Common myeloid progenitor, CD34-positive (primary cell): Measurements from ENCODE around the gene PAGR1.

Experiments
- CTCF ChIA-PET: fragments of 350-600 bp; sonication (Branson Sonifier 250); formaldehyde crosslinking; loops from one replicate; lab custom pipeline; 2021; ENCODE audit warnings: antibody characterized with exemption; lab: Charles Lee
- POLR2A ChIA-PET: fragments of 350-600 bp; sonication (Branson Sonifier 250); formaldehyde crosslinking; loops from one replicate; lab custom pipeline; 2021; ENCODE audit warnings: antibody characterized with exemption; lab: Charles Lee
- DNase-seq, 3 donors: peaks; one replicate each; pipeline versions ENCODE4 v3.0.0 to v3.0.0-alpha.2; 2013
- H3K27ac ChIP-seq, 2 experiments: 1 replicate in 1 of 2; 2 replicates in 1 of 2; pipeline ENCODE4 v1.7.0; 2013; ENCODE audit warnings: inconsistent platforms in 2 of 2, low read length in 2 of 2, mild to moderate bottlenecking in 2 of 2, low read depth in 1 of 2, moderate library complexity in 1 of 2; ENCODE audit not compliant: severe bottlenecking in 2 of 2, insufficient read depth in 1 of 2, poor library complexity in 1 of 2
- H3K27me3 ChIP-seq, 5 experiments: replicated peaks in 2 of 5; 1 replicate in 3 of 5; 2 replicates in 2 of 5; pipeline versions ENCODE4 v1.6.1 to v1.7.0; 2013; ENCODE audit warnings: low read length in 4 of 5, mild to moderate bottlenecking in 2 of 5, moderate library complexity in 2 of 5, inconsistent platforms in 1 of 5; ENCODE audit not compliant: insufficient read depth in 5 of 5, control insufficient read depth in 4 of 5
- H3K36me3 ChIP-seq, 4 experiments: 1 replicate in 2 of 4; 2 replicates in 2 of 4; pipeline versions ENCODE4 v1.6.1 to v1.7.0; 2013; ENCODE audit warnings: low read length in 3 of 4, control low read depth in 1 of 4, mild to moderate bottlenecking in 1 of 4; ENCODE audit not compliant: control insufficient read depth in 4 of 4, insufficient read depth in 4 of 4
- H3K4me1 ChIP-seq, 4 experiments: 1 replicate in 3 of 4; 2 replicates in 1 of 4; pipeline versions ENCODE4 v1.6.1 to v1.7.1; 2013; ENCODE audit warnings: low read length in 3 of 4, mild to moderate bottlenecking in 3 of 4, control low read depth in 1 of 4, inconsistent platforms in 1 of 4, moderate library complexity in 1 of 4; ENCODE audit not compliant: control insufficient read depth in 4 of 4, insufficient read depth in 4 of 4; ENCODE audit errors: control extremely low read depth in 1 of 4
- H3K4me3 ChIP-seq, 7 experiments: 1 replicate in 4 of 7; 2 replicates in 3 of 7; pipeline versions ENCODE4 v1.5.1 to v1.7.0; 2013; ENCODE audit warnings: mild to moderate bottlenecking in 7 of 7, low read length in 6 of 7, moderate library complexity in 6 of 7, inconsistent platforms in 2 of 7, low read depth in 2 of 7, control low read depth in 1 of 7; ENCODE audit not compliant: insufficient read depth in 4 of 7, control insufficient read depth in 1 of 7; ENCODE audit errors: extremely low read depth in 1 of 7
- H3K9me3 ChIP-seq, 5 experiments: 1 replicate in 4 of 5; 2 replicates in 1 of 5; pipeline versions ENCODE4 v1.6.1 to v1.7.1; 2013; ENCODE audit warnings: low read length in 4 of 5, mild to moderate bottlenecking in 2 of 5, inconsistent platforms in 1 of 5, low read depth in 1 of 5, moderate library complexity in 1 of 5; ENCODE audit not compliant: control insufficient read depth in 4 of 5, insufficient read depth in 2 of 5; ENCODE audit errors: control extremely low read depth in 1 of 5
- WGBS: methylation state at CpG from one replicate; pipeline ENCODE4 v1.1.5; 2013; ENCODE audit not compliant: insufficient coverage; 5-methylcytosine and 5-hydroxymethylcytosine counted together

The PAGR1 gene

GRCh38 chr16:29844575-29845331 is 28.8 kb downstream of the PAGR1 start:
- no peaks in the 10 kb centered on the region for H3K9me3 ChIP-seq
- POLR2A ChIA-PET, result interaction anchor here (0.6 kb wide), 1 partner anchor 1430 kb away, joined by 3 read pairs; no protein-coding TSS in a partner anchor
- no peak overlapping the region for H3K27ac ChIP-seq
- H3K4me3 ChIP-seq, result no peak overlapping the region
- CTCF ChIA-PET, result interaction anchor here (0.6 to 1.9 kb wide), 6 partner anchors 16 to 145 kb away, joined by 3 to 5 read pairs (median 3); partner anchors contain the start of gene PAGR1
- peaks cover 0 to 66% (median 21%) of the 10 kb centered on the region in 4 experiments for H3K36me3 ChIP-seq
- 97% methylated on average over 26 of the region's 28 CpGs for WGBS
- no peaks in the 10 kb centered on the region for H3K27me3 ChIP-seq
- no peak for DNase-seq
- no peaks in the 10 kb centered on the region for H3K4me1 ChIP-seq

DNA sequence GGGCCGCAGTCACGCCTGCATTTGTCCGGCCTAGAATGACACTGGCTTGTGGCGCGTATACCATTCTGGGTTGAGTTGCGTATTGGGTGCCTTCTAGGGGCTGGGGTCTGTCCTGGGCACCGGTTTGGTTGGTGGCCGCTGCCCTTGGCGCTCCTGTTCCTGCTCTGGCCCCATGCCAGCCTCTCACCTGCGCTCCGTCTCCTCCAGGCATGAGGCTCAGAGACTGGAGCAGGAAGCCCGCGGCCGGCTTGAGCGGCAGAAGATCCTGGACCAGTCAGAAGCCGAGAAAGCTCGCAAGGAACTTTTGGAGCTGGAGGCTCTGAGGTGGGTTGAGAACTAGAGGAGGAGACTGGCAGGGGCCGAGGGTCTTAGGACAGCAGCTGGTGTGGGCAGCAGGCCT is 29.7 kb downstream of the PAGR1 start:
- ChIA-PET POLR2A (interaction anchor here (0.6 kb wide), 1 partner anchor 1429 kb away, joined by 3 read pairs; no protein-coding TSS in a partner anchor), CTCF (interaction anchor here (0.6 to 1.9 kb wide), 4 partner anchors 16 to 146 kb away, joined by 3 to 5 read pairs (median 4); no protein-coding TSS in a partner anchor)
- H3K36me3 ChIP-seq, result peaks cover 0 to 57% (median 17%) of the 10 kb centered on the region in 4 experiments
- no peaks in the 10 kb centered on the region for H3K4me1 ChIP-seq
- no peak for DNase-seq
- no peaks in the 10 kb centered on the region for H3K9me3 ChIP-seq
- no peaks in the 10 kb centered on the region for H3K27me3 ChIP-seq
- H3K27ac ChIP-seq, result no peak overlapping the region
- 97% methylated on average over 16 of the region's 18 CpGs for WGBS
- H3K4me3 ChIP-seq, result no peak overlapping the region

DNA sequence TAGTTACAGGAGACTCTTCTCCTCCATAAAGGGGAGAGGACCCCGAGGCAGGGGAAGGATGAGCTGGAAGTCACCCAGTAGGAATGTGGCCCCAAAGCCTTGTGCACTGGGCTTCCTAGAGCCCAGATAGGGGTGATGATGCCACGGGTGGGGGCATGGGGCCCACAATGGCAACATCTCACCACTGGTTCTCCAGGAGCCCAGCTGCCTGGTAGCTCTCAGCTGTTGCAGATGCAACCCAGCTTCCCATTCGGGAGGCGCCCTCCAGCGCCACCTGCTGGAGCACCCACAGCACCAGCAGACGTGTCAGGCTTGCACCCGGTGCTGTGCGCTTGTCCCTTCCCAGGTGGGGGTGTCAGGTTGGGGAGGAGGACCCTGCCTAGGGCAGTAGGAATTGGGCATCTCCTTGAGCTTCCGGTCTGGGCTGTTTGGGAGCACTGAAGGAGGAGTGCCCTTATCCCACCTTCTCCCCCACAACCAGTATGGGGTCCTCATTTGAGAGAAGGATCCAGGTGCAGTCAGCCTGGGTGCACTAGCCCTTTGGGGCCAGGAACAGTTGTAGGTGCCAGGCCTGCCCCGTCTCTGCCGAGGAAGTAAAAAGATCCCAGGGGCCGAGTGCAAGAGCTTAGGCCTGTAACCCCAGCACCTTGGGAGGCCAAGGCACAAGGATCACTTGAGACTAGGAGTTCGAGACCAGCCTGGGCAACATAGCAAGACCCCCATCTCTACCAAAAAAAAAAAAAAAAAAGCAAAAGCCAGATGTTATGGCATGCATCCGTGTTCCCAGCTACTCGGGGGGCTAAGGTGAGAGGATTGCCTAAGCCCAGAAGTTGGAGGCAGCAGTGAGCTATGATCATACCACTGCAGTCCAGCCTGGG is 32.7 kb downstream of the PAGR1 start:
- ChIA-PET POLR2A (no interaction called here), CTCF (interaction anchor here (0.5 to 2.3 kb wide), 38 partner anchors 8 to 255 kb away, joined by 3 to 24 read pairs (median 4); partner anchors contain the start of genes ASPHD1, CDIPT, KIF22 and MVP)
- H3K4me3 ChIP-seq, result no peak overlapping the region
- no peak overlapping the region for H3K27ac ChIP-seq
- H3K9me3 ChIP-seq, result no peaks in the 10 kb centered on the region
- H3K4me1 ChIP-seq, result no peaks in the 10 kb centered on the region
- H3K36me3 ChIP-seq, result peaks cover 0 to 37% (median 13%) of the 10 kb centered on the region in 4 experiments
- no peaks in the 10 kb centered on the region for H3K27me3 ChIP-seq
- peak; percentile 61 to 78 (median 75) for DNase-seq
- 75% methylated on average over 5 of the region's 15 CpGs for WGBS

GRCh38 chr16:29849505-29849904 is 33.6 kb downstream of the PAGR1 start:
- no peaks in the 10 kb centered on the region for H3K27me3 ChIP-seq
- H3K9me3 ChIP-seq, result no peaks in the 10 kb centered on the region
- no peak overlapping the region for H3K4me3 ChIP-seq
- H3K4me1 ChIP-seq, result no peaks in the 10 kb centered on the region
- ChIA-PET POLR2A (no interaction called here), CTCF (interaction anchor here (0.6 to 2.3 kb wide), 17 partner anchors 9 to 169 kb away, joined by 3 to 24 read pairs (median 6); partner anchors contain the start of genes ASPHD1, KIF22 and MVP)
- no peak overlapping the region for H3K27ac ChIP-seq
- H3K36me3 ChIP-seq, result peaks cover 0 to 29% (median 10%) of the 10 kb centered on the region in 4 experiments
- 97% methylated on average over 4 of the region's 5 CpGs for WGBS
- no peak for DNase-seq

- ChIA-PET CTCF (no interaction called here), POLR2A (interaction anchor here (0.6 kb wide), 1 partner anchor 11 kb away, joined by 5 read pairs; no protein-coding TSS in a partner anchor)
- DNase-seq, result no peak
- Histone ChIP-seq H3K4me3 (no peak overlapping the region), H3K36me3 (peaks cover 0 to 15% (median 6%) of the 10 kb centered on the region in 4 experiments), H3K4me1 (no peaks in the 10 kb centered on the region), H3K9me3 (no peaks in the 10 kb centered on the region), H3K27me3 (no peaks in the 10 kb centered on the region), H3K27ac (no peak overlapping the region)
- WGBS, result no CpG with 5 or more reads among the region's 3 CpGs
These were observed 35.0 kb downstream of the PAGR1 start for GRCh38 chr16:29850998-29851397.

DNA sequence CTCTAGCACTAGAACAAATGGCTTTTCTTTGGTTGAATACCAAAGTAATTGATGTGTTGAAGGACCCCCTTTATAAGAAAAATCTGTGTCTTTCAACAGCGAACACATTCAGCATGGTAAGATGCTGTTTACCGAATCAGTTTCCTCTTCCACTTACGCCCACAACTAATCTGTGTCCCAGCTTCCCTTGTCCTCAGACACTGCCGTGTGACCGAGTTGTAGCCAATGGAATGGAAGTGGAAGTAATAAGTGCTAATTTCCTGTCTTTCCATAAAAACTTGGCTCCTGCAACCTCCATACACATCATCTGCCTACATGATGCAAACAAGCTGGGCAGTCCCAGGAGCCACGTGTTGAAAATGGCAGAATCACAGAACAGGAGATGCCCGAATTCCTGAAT is 36.7 kb downstream of the PAGR1 start:
- H3K4me3 ChIP-seq, result no peak overlapping the region
- no peaks in the 10 kb centered on the region for H3K27me3 ChIP-seq
- ChIA-PET CTCF (interaction anchor here (0.6 kb wide), 1 partner anchor 23 kb away, joined by 6 read pairs; no protein-coding TSS in a partner anchor), POLR2A (no interaction called here)
- WGBS, result 100% methylated on average over 2 of the region's 7 CpGs
- no peak for DNase-seq
- no peaks in the 10 kb centered on the region for H3K9me3 ChIP-seq
- H3K27ac ChIP-seq, result no peak overlapping the region
- H3K36me3 ChIP-seq, result peaks cover 0 to 1% (median under 1%) of the 10 kb centered on the region in 4 experiments
- no peaks in the 10 kb centered on the region for H3K4me1 ChIP-seq
